IPS-NIHi7 (cell line): ENCODE results near the gene SIAH2.

ENCODE experiments used
- DNase-seq: peaks from one replicate; pipeline ENCODE4 v3.0.0; 2012; ENCODE audit warnings: mixed read lengths; ENCODE audit errors: extremely low spot score

Gene SIAH2

GRCh38 chr3:150733936-150734794, 28.8 kb downstream of the SIAH2 start:
- DNase-seq: no peak

GRCh38 chr3:150733373-150733935, 29.5 kb downstream of the SIAH2 start:
- DNase-seq: peak; percentile 44

GRCh38 chr3:150729682-150730360, 33.1 kb downstream of the SIAH2 start:
- DNase-seq: no peak

- no peak for DNase-seq
These were observed 35.1 kb downstream of the SIAH2 start for GRCh38 chr3:150727653-150728502.

GRCh38 chr3:150725548-150725947, 37.4 kb downstream of the SIAH2 start:
- DNase-seq: no peak

GRCh38 chr3:150723946-150724345, 39.0 kb downstream of the SIAH2 start:
- DNase-seq: no peak

- DNase-seq: no peak
These were observed 40.7 kb downstream of the SIAH2 start for GRCh38 chr3:150722267-150722666.

- peak; percentile 72 for DNase-seq
These were observed 41.5 kb downstream of the SIAH2 start for GRCh38 chr3:150721285-150722130.

- DNase-seq: no peak
These were observed 42.5 kb downstream of the SIAH2 start for GRCh38 chr3:150720444-150720843.

- no peak for DNase-seq
These were observed 52.9 kb downstream of the SIAH2 start for GRCh38 chr3:150710097-150710496.

- peak; percentile 96 for DNase-seq
These were observed 59.1 kb downstream of the SIAH2 start, which contains the start of gene ERICH6 for GRCh38 chr3:150703756-150704344. ERICH6 (minus strand) TSS chr3:150703920; CDS start chr3:150703898, 22 bp downstream.

- peak; percentile 41 for DNase-seq
These were observed 59.6 kb downstream of the SIAH2 start for GRCh38 chr3:150703299-150703755.

- DNase-seq: no peak
These were observed 63.8 kb downstream of the SIAH2 start for GRCh38 chr3:150699068-150699639.

GRCh38 chr3:150697646-150698045, 65.3 kb downstream of the SIAH2 start:
- DNase-seq: no peak

- DNase-seq: no peak
These were observed 71.4 kb downstream of the SIAH2 start for GRCh38 chr3:150691414-150692040.
